SK-N-SH treated with all-trans-retinoic acid at 6 μM for 48 hours (cell line): Measurements from ENCODE around the gene APEH.

ENCODE experiments used
- ATAC-seq: fragments of 200-7000 bp; cut with Tn5 transposase; 3 replicates; pipeline ENCODE4 v1.9.1; 2020; ENCODE audit warnings: mild to moderate bottlenecking, moderate library complexity
- ARNTL ChIP-seq: fragments of 450-650 bp; formaldehyde crosslinking; IDR thresholded peaks from 2 replicates; pipeline ENCODE4 v1.5.0; 2020; ENCODE audit warnings: low read depth, mild to moderate bottlenecking, moderate library complexity, borderline replicate concordance
- BACH2 ChIP-seq: fragments of 250-450 bp; sonication (Bioruptor Pico); IDR thresholded peaks from 2 replicates; pipeline ENCODE4 v1.9.0; 2021; ENCODE audit warnings: mild to moderate bottlenecking, borderline replicate concordance
- CREB5 ChIP-seq: fragments of 250-450 bp; sonication (Bioruptor Pico); IDR thresholded peaks from 2 replicates; pipeline ENCODE4 v1.5.1; 2020; ENCODE audit warnings: low read depth, mild to moderate bottlenecking, moderate library complexity
- CSDC2 ChIP-seq: fragments of 250-450 bp; sonication (Bioruptor Pico); IDR thresholded peaks from 2 replicates; pipeline ENCODE4 v1.5.0; 2020; ENCODE audit warnings: mild to moderate bottlenecking, moderate library complexity
- GLIS3 ChIP-seq: fragments of 250-450 bp; sonication (Bioruptor Pico); IDR thresholded peaks from 2 replicates; pipeline ENCODE4 v1.5.0; 2020; ENCODE audit warnings: mild to moderate bottlenecking, moderate library complexity
- ISL1 ChIP-seq: fragments of 250-450 bp; sonication (Bioruptor Pico); IDR thresholded peaks from 2 replicates; pipeline ENCODE4 v2.1.2; 2022; ENCODE audit warnings: mild to moderate bottlenecking, moderate library complexity
- OSR1 ChIP-seq: fragments of 250-450 bp; sonication (Bioruptor Pico); IDR thresholded peaks from 2 replicates; pipeline ENCODE4 v1.8.0; 2022; ENCODE audit warnings: moderate library complexity, mild to moderate bottlenecking, inconsistent platforms
- SNAI2 ChIP-seq: fragments of 250-450 bp; sonication (Bioruptor Pico); IDR thresholded peaks from 2 replicates; pipeline ENCODE4 v1.5.0; 2020; ENCODE audit warnings: mild to moderate bottlenecking, moderate library complexity
- TOX ChIP-seq: fragments of 250-450 bp; sonication (Bioruptor Pico); IDR thresholded peaks from 2 replicates; pipeline ENCODE4 v1.8.0; 2021; ENCODE audit warnings: mild to moderate bottlenecking, moderate library complexity, borderline replicate concordance
- TSHZ2 ChIP-seq: fragments of 250-450 bp; sonication (Bioruptor Pico); IDR thresholded peaks from 2 replicates; pipeline ENCODE4 v1.5.0; 2020; ENCODE audit warnings: mild to moderate bottlenecking, moderate library complexity
- ZC3H10 ChIP-seq: fragments of 250-450 bp; sonication (Bioruptor Pico); IDR thresholded peaks from 2 replicates; pipeline ENCODE4 v1.5.1; 2021; ENCODE audit warnings: mild to moderate bottlenecking, moderate library complexity
- ZFP30 ChIP-seq: fragments of 450-650 bp; formaldehyde crosslinking; IDR thresholded peaks from 2 replicates; pipeline ENCODE4 v1.5.0; 2022; ENCODE audit warnings: mild to moderate bottlenecking, moderate library complexity
- ZNF565 ChIP-seq: fragments of 450-650 bp; formaldehyde crosslinking; conservative IDR thresholded peaks from 2 replicates; pipeline ENCODE4 v1.5.0; 2020; ENCODE audit warnings: low read depth, mild to moderate bottlenecking, moderate library complexity
- ZNF70 ChIP-seq: fragments of 450-650 bp; formaldehyde crosslinking; IDR thresholded peaks from 2 replicates; pipeline ENCODE4 v1.5.0; 2020; ENCODE audit warnings: mild to moderate bottlenecking, moderate library complexity
- ZNF8 ChIP-seq: fragments of 450-650 bp; formaldehyde crosslinking; IDR thresholded peaks from 2 replicates; pipeline ENCODE4 v1.5.0; 2020; ENCODE audit warnings: mild to moderate bottlenecking, moderate library complexity
- TF ChIP-seq, protein P1 (sequence below): fragments of 250-450 bp; sonication (Bioruptor Pico); IDR thresholded peaks from 2 replicates; pipeline ENCODE4 v1.5.1; 2021; ENCODE audit warnings: mild to moderate bottlenecking, moderate library complexity

The APEH gene

GRCh38 chr3:49671291-49672288, 2.6 kb upstream of the APEH start:
- peak; percentile 18; the same call in 2 of the 3 replicates for ATAC-seq
- TF ChIP-seq CSDC2 (CRISPR knock-in tag) (no peak), TOX (CRISPR knock-in tag) (no peak), ZNF565 (CRISPR knock-in tag) (no peak)

DNA sequence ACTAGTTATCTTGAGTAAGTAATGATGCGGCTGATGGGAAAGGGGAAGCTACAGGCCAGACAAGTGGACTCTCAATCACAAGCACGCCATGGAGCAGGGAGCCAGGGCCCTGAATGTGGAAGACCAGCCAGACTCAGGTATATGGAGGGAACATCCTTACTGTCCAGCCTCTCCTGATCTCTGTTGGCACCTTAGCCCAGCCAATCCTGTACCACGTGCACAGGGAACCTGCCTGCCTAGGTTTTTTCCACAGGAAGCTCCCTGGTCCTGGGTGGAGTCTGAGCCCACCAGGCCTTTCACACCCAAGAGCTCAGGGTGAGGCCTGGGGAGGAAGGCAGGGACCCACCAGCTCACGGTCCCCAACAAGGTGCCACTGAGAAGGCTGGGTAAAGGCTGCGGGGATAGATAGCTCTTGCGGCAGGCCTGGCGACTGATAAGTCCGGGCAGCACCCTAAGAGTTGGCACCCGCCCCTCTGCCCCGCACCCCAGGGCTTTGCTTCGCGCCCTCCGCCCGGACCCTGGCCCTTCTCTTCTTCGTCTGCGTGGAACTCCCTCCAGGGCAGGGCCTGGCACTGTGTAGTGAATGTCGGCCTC, 933 bp upstream of the APEH start:
- no peak for ATAC-seq
- TF ChIP-seq, protein P1, sequence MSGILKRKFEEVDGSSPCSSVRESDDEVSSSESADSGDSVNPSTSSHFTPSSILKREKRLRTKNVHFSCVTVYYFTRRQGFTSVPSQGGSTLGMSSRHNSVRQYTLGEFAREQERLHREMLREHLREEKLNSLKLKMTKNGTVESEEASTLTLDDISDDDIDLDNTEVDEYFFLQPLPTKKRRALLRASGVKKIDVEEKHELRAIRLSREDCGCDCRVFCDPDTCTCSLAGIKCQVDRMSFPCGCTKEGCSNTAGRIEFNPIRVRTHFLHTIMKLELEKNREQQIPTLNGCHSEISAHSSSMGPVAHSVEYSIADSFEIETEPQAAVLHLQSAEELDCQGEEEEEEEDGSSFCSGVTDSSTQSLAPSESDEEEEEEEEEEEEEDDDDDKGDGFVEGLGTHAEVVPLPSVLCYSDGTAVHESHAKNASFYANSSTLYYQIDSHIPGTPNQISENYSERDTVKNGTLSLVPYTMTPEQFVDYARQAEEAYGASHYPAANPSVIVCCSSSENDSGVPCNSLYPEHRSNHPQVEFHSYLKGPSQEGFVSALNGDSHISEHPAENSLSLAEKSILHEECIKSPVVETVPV: no peak
- no peak for TF ChIP-seq ZFP30 (CRISPR knock-in tag)
- no peak for TF ChIP-seq SNAI2 (CRISPR knock-in tag)
- no peak for TF ChIP-seq GLIS3 (CRISPR knock-in tag)
- no peak for TF ChIP-seq ARNTL (CRISPR knock-in tag)
- no peak for TF ChIP-seq BACH2 (CRISPR knock-in tag)

DNA sequence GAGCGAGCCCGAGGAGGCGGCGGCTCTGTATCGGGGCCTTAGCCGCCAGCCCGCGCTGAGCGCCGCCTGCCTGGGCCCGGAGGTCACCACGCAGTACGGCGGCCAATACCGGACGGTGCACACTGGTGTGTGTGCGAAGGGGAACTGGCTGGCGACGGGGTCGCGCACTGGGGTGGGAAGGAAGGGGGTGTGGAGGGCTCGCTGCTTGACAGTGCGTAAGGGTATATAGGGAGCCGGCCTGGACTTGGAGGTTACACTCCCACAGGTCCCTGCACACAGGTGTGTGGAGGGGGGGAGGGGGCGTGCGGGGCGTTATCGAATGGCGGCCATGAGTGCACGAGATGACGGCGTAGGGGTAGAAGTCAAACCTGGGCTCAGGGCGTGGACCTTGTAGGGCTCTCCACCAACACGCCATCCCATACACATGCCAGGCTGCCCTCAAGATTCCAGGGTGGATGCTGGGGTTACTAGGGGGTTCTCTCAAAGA, 389 bp downstream of the APEH start:
- ATAC-seq: peak; percentile 60
- TF ChIP-seq, protein P1: no peak
- TF ChIP-seq ZNF565 (CRISPR knock-in tag): no peak

DNA sequence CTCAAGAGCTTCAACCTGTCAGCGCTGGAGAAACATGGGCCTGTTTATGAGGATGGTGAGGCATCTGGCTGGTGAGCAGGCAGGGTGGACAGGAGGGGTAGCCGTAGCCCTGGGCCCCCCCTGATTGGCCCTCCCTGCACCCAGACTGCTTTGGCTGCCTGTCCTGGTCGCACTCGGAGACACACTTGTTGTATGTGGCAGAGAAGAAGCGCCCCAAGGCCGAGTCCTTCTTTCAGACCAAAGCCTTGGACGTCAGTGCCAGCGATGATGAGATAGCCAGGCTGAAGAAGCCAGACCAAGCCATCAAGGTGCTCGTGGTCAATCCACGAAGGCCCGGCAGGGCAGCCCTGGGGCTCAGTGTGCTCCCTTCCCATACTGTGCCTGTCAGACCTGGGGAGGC, 1.8 kb downstream of the APEH start:
- no peak for TF ChIP-seq ISL1 (CRISPR knock-in tag)
- no peak for TF ChIP-seq GLIS3 (CRISPR knock-in tag)
- TF ChIP-seq ZC3H10 (CRISPR knock-in tag): no peak
- TF ChIP-seq SNAI2 (CRISPR knock-in tag): no peak
- TF ChIP-seq ZNF70 (CRISPR knock-in tag): no peak
- TF ChIP-seq TOX (CRISPR knock-in tag): no peak
- TF ChIP-seq ARNTL (CRISPR knock-in tag): no peak
- TF ChIP-seq CSDC2 (CRISPR knock-in tag): no peak
- no peak for TF ChIP-seq OSR1 (CRISPR knock-in tag)
- no peak for ATAC-seq

GRCh38 chr3:49680493-49681231, 6.5 kb downstream of the APEH start:
- TF ChIP-seq GLIS3 (CRISPR knock-in tag) (no peak), TSHZ2 (CRISPR knock-in tag) (no peak), CREB5 (CRISPR knock-in tag) (no peak), BACH2 (CRISPR knock-in tag) (no peak), ZNF8 (CRISPR knock-in tag) (no peak)
- ATAC-seq: no peak
